Islet of Langerhans (tissue), 1 donor: ENCODE measurements around the gene MDH1.

ENCODE experiments used
- FAIRE-seq: peaks from one replicate; lab custom pipeline; 2011; peaks lifted over from hg19 to GRCh38; lab: Jason Lieb, UNC

MDH1 gene

DNA sequence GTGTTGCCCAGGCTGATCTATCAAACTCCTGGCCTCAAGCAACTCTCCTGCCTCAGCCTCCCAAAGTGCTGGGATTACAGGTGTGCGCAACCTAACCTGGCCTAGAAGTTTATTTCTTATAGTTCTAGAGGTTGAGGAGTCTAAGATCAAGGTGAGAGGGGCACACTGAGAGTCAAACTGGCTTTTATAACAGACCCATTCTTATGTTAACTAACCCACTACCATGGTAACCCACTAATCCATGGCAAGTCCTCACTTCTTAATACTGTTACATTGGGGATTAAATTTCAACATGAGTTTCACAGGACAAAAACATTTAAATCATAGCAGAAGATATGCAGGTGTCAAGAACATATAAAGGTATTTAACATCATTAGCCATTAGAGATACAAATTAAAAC, 50.6 kb downstream of the MDH1 start:
- FAIRE-seq, result no peak

- no peak for FAIRE-seq
These were observed 54.2 kb downstream of the MDH1 start for GRCh38 chr2:63642946-63643345.

- FAIRE-seq, result no peak
These were observed 54.7 kb downstream of the MDH1 start for GRCh38 chr2:63643486-63643885.

GRCh38 chr2:63648632-63649031, 59.9 kb downstream of the MDH1 start:
- no peak for FAIRE-seq

GRCh38 chr2:63649829-63650228, 61.1 kb downstream of the MDH1 start:
- FAIRE-seq, result no peak

DNA sequence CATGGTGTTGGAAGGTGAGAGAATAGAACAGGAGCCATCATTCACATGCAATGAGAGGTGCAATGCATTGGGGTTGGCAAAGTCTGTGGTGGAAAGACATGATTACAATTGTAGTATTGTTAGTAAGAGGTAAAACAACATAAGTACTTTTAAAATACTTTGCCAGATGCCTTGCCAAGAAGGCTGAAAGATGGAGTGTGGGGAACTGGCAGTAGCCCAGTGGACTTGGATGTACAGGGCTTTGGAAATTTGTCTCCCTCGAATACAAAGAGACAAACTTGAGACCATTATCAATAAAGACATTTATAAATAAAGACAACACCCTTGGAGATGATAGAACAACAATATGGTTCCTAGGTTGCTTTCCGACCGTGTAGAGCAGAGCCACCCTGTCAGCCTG, 62.0 kb downstream of the MDH1 start:
- FAIRE-seq, result no peak

GRCh38 chr2:63651356-63651755, 62.6 kb downstream of the MDH1 start:
- FAIRE-seq, result no peak

GRCh38 chr2:63651861-63652651, 63.3 kb downstream of the MDH1 start:
- no peak for FAIRE-seq

DNA sequence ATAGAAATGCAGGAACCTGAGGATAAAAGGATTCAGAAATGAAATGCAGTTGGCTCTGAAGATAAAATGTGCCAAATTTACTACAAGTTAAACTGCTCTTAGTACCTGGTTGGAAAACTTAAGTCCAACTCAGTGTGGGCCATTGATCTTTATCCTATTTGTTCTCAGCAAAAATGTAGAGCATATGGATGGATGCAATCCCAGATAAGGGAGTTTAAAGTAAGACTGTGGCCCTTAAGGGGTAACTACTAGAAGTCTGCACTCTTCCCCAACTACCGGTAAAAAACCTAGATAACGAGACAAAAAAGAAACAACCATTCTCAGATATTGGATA, 63.9 kb downstream of the MDH1 start:
- no peak for FAIRE-seq

- FAIRE-seq, result no peak
These were observed 66.2 kb downstream of the MDH1 start for GRCh38 chr2:63654959-63655358.
